OCI-LY7 (cell line): ENCODE measurements around the gene RARB.

Source experiments
- CTCF ChIP-seq: fragments of 200-600 bp; sonication (generic); conservative IDR thresholded peaks from 2 replicates; pipeline ENCODE4 v1.5.1; 2014; ENCODE audit warnings: mild to moderate bottlenecking, antibody characterized with exemption, low read length, moderate library complexity, mixed read lengths
- EZH2phosphoT487 ChIP-seq: fragments of 200-600 bp; sonication (generic); IDR thresholded peaks from 2 replicates; pipeline ENCODE4 v1.6.1; 2018; ENCODE audit warnings: low read depth, borderline replicate concordance, mild to moderate bottlenecking, mixed run types, antibody characterized with exemption, low read length, moderate library complexity, mixed read lengths

GRCh38 chr3:25542492-25543039, 114.5 kb downstream of the RARB start:
- TF ChIP-seq CTCF (no peak), EZH2phosphoT487 (no peak)
